ENCODE data around the gene LRWD1. TPM values are rescaled to one million over a fixed set of nuclear protein-coding genes. Genes with fewer than 3 reads are reported as not detected.

LRWD1 gene
- total and polyA plus RNA-seq, 9 of the 15 experiments (the other 6 are each of a cell fraction or from before 2014, with no cell fraction given) = 0.61 to 66.0 (median 33.2) TPM

- ChIA-PET POLR2A (interaction anchor here (1.5 kb wide), 1 partner anchor 10 kb away, joined by 3 read pairs; no protein-coding TSS in a partner anchor), CTCF (ENCODE audit: low intra/inter-chr PET ratio) (no interaction called here)
- ATAC-seq = no peak
- H3K9me1 ChIP-seq (ENCODE audit: control insufficient read depth, insufficient read depth, low read length) = peaks cover 3% of the 10 kb centered on the region
- no peak overlapping the region for H3K4me2 ChIP-seq (ENCODE audit: insufficient read depth, low read length)
- in situ Hi-C loops (cut with MboI) (no loop called here), intact Hi-C loops (cut with micrococcal nuclease) (no loop called here)
- H3K27ac ChIP-seq (ENCODE audit: extremely low read depth, low read depth, low read length) = no peak overlapping the region
- no peak overlapping the region for H2AFZ ChIP-seq (ENCODE audit: low read depth, low read length)
- peaks cover 25 to 64% of the 10 kb centered on the region in 2 experiments for H3K4me1 ChIP-seq (replicated peaks in 1 of 2; ENCODE audit: control insufficient read depth in 2 of 2, insufficient read depth in 2 of 2, low read length in 2 of 2)
- DNase-seq (ENCODE audit: extremely low read depth in 1 of 4, low spot score in 3 of 4) = no peak
- TF ChIP-seq RBFOX2 (IDR thresholded peaks at IDR 0.05; ENCODE audit: low read depth, low read length) (peak; percentile 21; the same call in 1 of the 2 replicates), BACH1 (tag; IDR thresholded peaks at IDR 0.05) (no peak), HMGN3 (IDR thresholded peaks at IDR 0.05; ENCODE audit: borderline replicate concordance, extremely low read depth, insufficient read length, low read depth, low read length) (peak; percentile 22), ZNF124 (CRISPR knock-in tag; IDR thresholded peaks at IDR 0.05) (no peak)
- TF ChIP-seq, protein P1, sequence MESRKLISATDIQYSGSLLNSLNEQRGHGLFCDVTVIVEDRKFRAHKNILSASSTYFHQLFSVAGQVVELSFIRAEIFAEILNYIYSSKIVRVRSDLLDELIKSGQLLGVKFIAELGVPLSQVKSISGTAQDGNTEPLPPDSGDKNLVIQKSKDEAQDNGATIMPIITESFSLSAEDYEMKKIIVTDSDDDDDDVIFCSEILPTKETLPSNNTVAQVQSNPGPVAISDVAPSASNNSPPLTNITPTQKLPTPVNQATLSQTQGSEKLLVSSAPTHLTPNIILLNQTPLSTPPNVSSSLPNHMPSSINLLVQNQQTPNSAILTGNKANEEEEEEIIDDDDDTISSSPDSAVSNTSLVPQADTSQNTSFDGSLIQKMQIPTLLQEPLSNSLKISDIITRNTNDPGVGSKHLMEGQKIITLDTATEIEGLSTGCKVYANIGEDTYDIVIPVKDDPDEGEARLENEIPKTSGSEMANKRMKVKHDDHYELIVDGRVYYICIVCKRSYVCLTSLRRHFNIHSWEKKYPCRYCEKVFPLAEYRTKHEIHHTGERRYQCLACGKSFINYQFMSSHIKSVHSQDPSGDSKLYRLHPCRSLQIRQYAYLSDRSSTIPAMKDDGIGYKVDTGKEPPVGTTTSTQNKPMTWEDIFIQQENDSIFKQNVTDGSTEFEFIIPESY (CRISPR knock-in tag; IDR thresholded peaks at IDR 0.05) = peak; percentile 83
- peaks cover 24% of the 10 kb centered on the region; the same call in 2 of the 3 replicates for H3K36me3 ChIP-seq (ENCODE audit: control insufficient read depth, insufficient read depth, low read length)
- H3K9ac ChIP-seq (ENCODE audit: insufficient read depth in 1 of 2, low read depth in 2 of 2, low read length in 2 of 2) = no peak overlapping the region; a peak in 1 of 4 replicates
- H3K27me3 ChIP-seq (ENCODE audit: control insufficient read depth in 2 of 2, insufficient read depth in 2 of 2, low read length in 2 of 2) = no peaks in the 10 kb centered on the region
- no peaks in the 10 kb centered on the region; the same call in 1 of the 2 replicates for H4K20me1 ChIP-seq (replicated peaks; ENCODE audit: control insufficient read depth, insufficient read depth, low read length)
- no peak for FAIRE-seq
- no peak overlapping the region for H3K4me3 ChIP-seq
- no TSS peak for BruUV-seq (replicated peaks)
- 92% methylated on average over 40 of the region's 41 CpGs for WGBS (ENCODE audit: insufficient coverage, low coverage, missing lambda C conversion rate)
- H3K9me3 ChIP-seq (replicated peaks; ENCODE audit: control insufficient read depth, insufficient read depth, low read depth, low read length) = no peaks in the 10 kb centered on the region
- no peaks in the 10 kb centered on the region for H3K79me2 ChIP-seq (ENCODE audit: control insufficient read depth, insufficient read depth, low read length)
Measured at GRCh38 chr7:102446387-102447156, 18.2 kb upstream of the LRWD1 start.

Data from K562 (cell line).